CD4-positive, CD25-positive, alpha-beta regulatory T cell (primary cell): ENCODE measurements around the gene ATP2B1. TPM values are rescaled to one million over a fixed set of nuclear protein-coding genes. Genes with fewer than 3 reads are reported as not detected.
"Not testable (repeated sequence)": the region's sequence is repeated elsewhere in the genome, so short reads cannot be mapped to it uniquely, and the experiment has no call there.

Experiments
- ATAC-seq, 2 donors: fragments of 150-1000 bp; cut with Tn5 transposase; one replicate each; pipeline ENCODE4 v1.10.0; 2021; ENCODE audit warnings: low read depth in 2 of 2, moderate number of reproducible peaks in 2 of 2, moderate library complexity in 1 of 2
- DNase-seq, 3 donors: peaks; one replicate each; pipeline versions ENCODE4 v3.0.0 to v3.0.0-alpha.2; 2012 to 2022; ENCODE audit warnings: mixed read lengths in 1 of 3
- H3K27ac ChIP-seq: one replicate; pipeline ENCODE4 v1.7.0; 2013; ENCODE audit warnings: mild to moderate bottlenecking, low read length; ENCODE audit not compliant: insufficient read depth, poor library complexity, severe bottlenecking
- H3K27me3 ChIP-seq: one replicate; pipeline ENCODE4 v1.7.0; 2013; ENCODE audit warnings: low read length; ENCODE audit not compliant: control insufficient read depth, insufficient read depth
- H3K36me3 ChIP-seq: one replicate; pipeline ENCODE4 v1.7.0; 2013; ENCODE audit warnings: mild to moderate bottlenecking, low read length, moderate library complexity; ENCODE audit not compliant: control insufficient read depth, insufficient read depth
- H3K4me1 ChIP-seq: 2 replicates; pipeline ENCODE4 v1.7.0; 2013; ENCODE audit warnings: mild to moderate bottlenecking, low read length; ENCODE audit not compliant: insufficient read depth, control insufficient read depth, poor library complexity, severe bottlenecking
- H3K4me3 ChIP-seq: one replicate; pipeline ENCODE4 v1.7.0; 2013; ENCODE audit warnings: low read depth, mild to moderate bottlenecking, low read length, moderate library complexity
- H3K9me3 ChIP-seq, 2 experiments: 1 replicate in 1 of 2; 2 replicates in 1 of 2; pipeline ENCODE4 v1.7.0; 2013; ENCODE audit warnings: low read length in 2 of 2, mild to moderate bottlenecking in 1 of 2, moderate library complexity in 1 of 2; ENCODE audit not compliant: control insufficient read depth in 2 of 2
- H3K27ac Mint-ChIP-seq, 3 donors: one replicate each; pipeline ENCODE4 v1.8.0; 2020 to 2022; ENCODE audit warnings: mild to moderate bottlenecking in 3 of 3, mixed read lengths in 3 of 3, moderate library complexity in 2 of 3
- H3K27me3 Mint-ChIP-seq: one replicate; pipeline ENCODE4 v1.8.0; 2022; ENCODE audit warnings: mild to moderate bottlenecking, mixed read lengths
- H3K36me3 Mint-ChIP-seq: one replicate; pipeline ENCODE4 v1.8.0; 2020; ENCODE audit warnings: mixed read lengths
- H3K4me1 Mint-ChIP-seq, 4 donors: one replicate each; pipeline ENCODE4 v1.8.0; 2020 to 2022; ENCODE audit warnings: mixed read lengths in 4 of 4, mild to moderate bottlenecking in 1 of 4
- H3K4me3 Mint-ChIP-seq, 4 donors: one replicate each; pipeline ENCODE4 v1.8.0; 2020 to 2022; ENCODE audit warnings: mild to moderate bottlenecking in 4 of 4, mixed read lengths in 4 of 4, moderate library complexity in 3 of 4
- H3K9me3 Mint-ChIP-seq, 7 donors: one replicate each; pipeline ENCODE4 v1.8.0; 2020 to 2022; ENCODE audit warnings: mixed read lengths in 7 of 7, mild to moderate bottlenecking in 3 of 7, moderate library complexity in 2 of 7
- polyA plus RNA-seq, 4 donors: library from polyadenylated mRNA; unstranded; fragments of 300-500 nt; fragmentation: Illumina TruSeq; gene quantifications; one replicate each; pipeline ENCODE4 v1.2.3, GENCODE V29; 2021
- total RNA-seq: library from RNA; stranded (reverse); gene quantifications from one replicate; pipeline ENCODE4 v1.2.3, GENCODE V29; 2022

ATP2B1 gene
- total and polyA plus RNA-seq, 5 donors from 2014 or later: 51.1 to 189 (median 73.5) TPM

DNA sequence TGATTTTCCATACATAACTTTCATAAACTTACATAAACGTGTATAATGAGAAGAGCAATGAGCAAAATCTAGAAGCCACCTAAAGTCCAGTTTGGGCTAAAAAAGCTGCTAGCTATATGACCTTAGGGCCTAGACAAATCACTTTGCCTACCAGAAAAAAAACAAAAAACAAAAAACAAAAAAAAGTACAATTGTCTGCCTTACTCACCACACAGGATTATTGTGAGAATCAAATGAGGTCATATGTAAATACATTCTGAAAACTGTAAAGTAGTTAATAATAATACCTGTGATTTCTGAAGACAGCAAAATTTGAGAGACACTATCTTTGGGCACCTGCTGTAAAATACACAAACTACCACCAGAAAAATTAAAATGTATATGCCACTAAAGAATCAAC lies 4.2 kb downstream of the ATP2B1 start:
- Histone ChIP-seq H3K4me1 (peaks cover 72% of the 10 kb centered on the region), H3K4me3 (peak overlapping the region; percentile 97), H3K27ac (no peak overlapping the region), H3K27me3 (no peaks in the 10 kb centered on the region), H3K9me3 (no peaks in the 10 kb centered on the region), H3K36me3 (no peaks in the 10 kb centered on the region)
- no peaks in the 10 kb centered on the region for H3K9me3 Mint-ChIP-seq
- peaks cover 47 to 75% (median 64%) of the 10 kb centered on the region in 4 donors for H3K4me1 Mint-ChIP-seq
- H3K4me3 Mint-ChIP-seq: peak overlapping the region; percentile 51 to 71 (median 60)
- no peak overlapping the region for H3K27ac Mint-ChIP-seq
- H3K27me3 Mint-ChIP-seq: peaks cover 8% of the 10 kb centered on the region
- ATAC-seq (no peak), DNase-seq (no peak)
- peaks cover 3% of the 10 kb centered on the region for H3K36me3 Mint-ChIP-seq

DNA sequence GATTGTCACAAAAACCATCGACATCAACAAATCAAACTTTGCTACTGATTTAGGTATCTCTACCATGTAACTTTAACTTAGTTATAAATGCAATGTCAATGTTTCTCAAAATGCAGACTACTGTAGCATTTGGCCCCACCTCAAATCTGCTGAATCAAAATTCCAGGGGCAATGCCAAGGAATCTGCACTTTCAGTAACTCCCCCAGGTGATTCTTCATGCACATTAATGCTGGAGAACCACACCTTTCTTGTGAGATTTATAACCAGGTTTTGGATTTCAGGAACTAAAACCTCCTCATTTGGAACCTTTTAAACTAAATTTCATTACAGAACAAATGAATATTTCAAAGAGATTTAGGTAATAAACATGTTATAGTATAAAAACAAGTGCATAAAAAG lies 4.9 kb downstream of the ATP2B1 start:
- Histone ChIP-seq H3K4me1 (peaks cover 79% of the 10 kb centered on the region), H3K36me3 (no peaks in the 10 kb centered on the region), H3K27ac (no peak overlapping the region), H3K4me3 (peak overlapping the region; percentile 97), H3K27me3 (no peaks in the 10 kb centered on the region), H3K9me3 (no peaks in the 10 kb centered on the region)
- Mint-ChIP-seq H3K36me3 (peaks cover 3% of the 10 kb centered on the region), H3K4me3 (peak overlapping the region in 3 of 4 donors; percentile 40 to 60 (median 59)), H3K4me1 (peaks cover 52 to 80% (median 70%) of the 10 kb centered on the region in 4 donors), H3K9me3 (no peaks in the 10 kb centered on the region), H3K27me3 (peaks cover 6% of the 10 kb centered on the region), H3K27ac (no peak overlapping the region)
- ATAC-seq (no peak), DNase-seq (no peak)

DNA sequence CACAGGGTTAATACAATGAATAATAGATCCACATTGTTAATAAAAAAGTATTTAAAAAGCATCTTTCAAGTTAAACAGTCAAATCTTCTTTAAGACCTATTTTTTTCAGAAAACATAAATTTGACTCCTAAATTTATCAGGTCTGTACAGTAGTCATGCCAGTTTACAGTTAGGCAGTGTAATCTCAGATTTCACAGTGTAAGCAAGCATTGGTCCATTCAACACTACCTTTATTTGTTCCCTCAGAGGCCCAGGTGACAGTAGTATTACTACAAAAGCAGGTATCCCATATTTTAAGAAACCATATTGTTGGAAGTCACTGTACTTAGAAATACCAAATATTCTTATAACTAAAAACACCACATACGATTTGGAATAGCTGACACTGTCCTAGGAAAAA lies 6.1 kb downstream of the ATP2B1 start:
- Mint-ChIP-seq H3K4me3 (peak overlapping the region in 2 of 4 donors; percentile 64 to 77), H3K27me3 (peaks cover 3% of the 10 kb centered on the region), H3K9me3 (no peaks in the 10 kb centered on the region), H3K36me3 (peaks cover 7% of the 10 kb centered on the region), H3K27ac (peak overlapping the region in 1 of 3 donors; percentile 21), H3K4me1 (peaks cover 60 to 91% (median 82%) of the 10 kb centered on the region in 4 donors)
- Histone ChIP-seq H3K4me1 (peaks cover 86% of the 10 kb centered on the region), H3K27me3 (no peaks in the 10 kb centered on the region), H3K27ac (no peak overlapping the region), H3K36me3 (no peaks in the 10 kb centered on the region), H3K4me3 (peak overlapping the region; percentile 97), H3K9me3 (no peaks in the 10 kb centered on the region)
- DNase-seq: no peak
- ATAC-seq: no peak

DNA sequence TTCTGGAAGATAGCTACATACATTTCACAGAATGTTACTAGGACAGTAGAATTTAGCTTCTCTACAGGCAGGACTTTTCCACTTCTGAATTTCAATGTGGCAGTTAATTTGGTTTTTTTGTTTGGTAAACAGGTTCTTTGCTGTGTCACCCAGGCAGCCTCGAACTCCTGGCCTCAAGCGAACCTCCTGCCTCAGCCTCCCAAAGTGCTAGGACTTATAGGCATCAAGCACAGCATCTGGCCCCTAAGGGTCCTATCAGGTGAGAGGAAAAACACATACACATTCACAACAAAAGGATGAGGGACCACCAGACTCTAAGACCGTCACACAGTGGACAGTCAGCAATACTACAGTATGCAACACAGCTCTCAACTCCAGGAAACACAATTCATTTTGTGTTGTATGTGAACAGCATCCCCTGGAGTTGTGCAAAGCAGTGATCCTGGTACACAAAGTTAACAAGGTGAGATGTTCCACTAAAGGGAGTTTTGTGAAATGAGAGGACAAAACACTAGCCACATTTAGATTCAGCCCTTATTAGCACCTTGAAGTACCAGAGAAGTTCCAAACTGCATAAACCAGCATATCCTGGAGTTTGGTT lies 6.9 kb downstream of the ATP2B1 start:
- H3K27ac ChIP-seq: peak overlapping the region; percentile 18
- Mint-ChIP-seq H3K9me3 (no peaks in the 10 kb centered on the region), H3K4me3 (peak overlapping the region in 1 of 4 donors; percentile 64), H3K36me3 (peaks cover 5% of the 10 kb centered on the region), H3K4me1 (peaks cover 64 to 92% (median 82%) of the 10 kb centered on the region in 4 donors), H3K27me3 (no peaks in the 10 kb centered on the region), H3K27ac (no peak overlapping the region)
- ATAC-seq (no peak), DNase-seq (no peak)
- no peaks in the 10 kb centered on the region for H3K9me3 ChIP-seq
- H3K4me3 ChIP-seq: peak overlapping the region; percentile 97
- H3K36me3 ChIP-seq: no peaks in the 10 kb centered on the region
- peaks cover 84% of the 10 kb centered on the region for H3K4me1 ChIP-seq
- no peaks in the 10 kb centered on the region for H3K27me3 ChIP-seq

DNA sequence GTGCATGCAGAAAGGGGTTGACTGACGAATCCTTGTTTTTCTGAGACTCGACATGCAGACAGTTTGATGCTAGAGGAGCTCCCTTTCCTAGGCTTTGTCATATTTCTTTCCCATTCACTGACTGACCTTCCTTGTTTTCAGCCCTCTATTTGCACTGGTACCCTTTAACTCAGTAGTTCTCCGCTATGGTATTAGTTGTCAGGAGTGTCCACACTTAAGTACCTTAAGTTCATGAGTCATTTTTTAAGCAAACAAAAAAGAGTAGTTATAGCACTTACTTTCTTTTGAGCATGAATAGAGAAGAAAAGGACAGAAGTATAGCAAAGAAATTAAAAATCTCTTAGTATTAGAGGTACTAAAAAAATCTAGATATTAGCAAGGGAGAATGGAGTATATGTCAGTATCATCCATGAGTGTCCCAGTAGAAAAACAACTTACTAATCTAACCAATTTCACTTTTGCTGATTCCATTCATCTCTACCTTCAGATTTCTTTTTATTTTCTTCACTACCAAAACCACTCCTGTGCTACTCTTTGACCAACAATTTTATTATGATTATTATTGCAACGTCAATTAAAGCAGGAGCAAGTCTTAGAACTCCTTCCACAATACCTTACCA lies 8.3 kb downstream of the ATP2B1 start:
- H3K4me3 ChIP-seq: peak overlapping the region; percentile 61
- H3K4me3 Mint-ChIP-seq: peak overlapping the region in 1 of 4 donors; percentile 39
- H3K27me3 Mint-ChIP-seq: no peaks in the 10 kb centered on the region
- H3K27ac ChIP-seq: no peak overlapping the region
- H3K4me1 ChIP-seq: peaks cover 73% of the 10 kb centered on the region
- peak overlapping the region in 1 of 3 donors; percentile 10 for H3K27ac Mint-ChIP-seq
- H3K36me3 Mint-ChIP-seq: peaks cover 5% of the 10 kb centered on the region
- peaks cover 64 to 88% (median 78%) of the 10 kb centered on the region in 4 donors for H3K4me1 Mint-ChIP-seq
- no peaks in the 10 kb centered on the region for H3K36me3 ChIP-seq
- ATAC-seq (no peak), DNase-seq (no peak)
- no peaks in the 10 kb centered on the region for H3K9me3 ChIP-seq
- H3K9me3 Mint-ChIP-seq: no peaks in the 10 kb centered on the region
- no peaks in the 10 kb centered on the region for H3K27me3 ChIP-seq

DNA sequence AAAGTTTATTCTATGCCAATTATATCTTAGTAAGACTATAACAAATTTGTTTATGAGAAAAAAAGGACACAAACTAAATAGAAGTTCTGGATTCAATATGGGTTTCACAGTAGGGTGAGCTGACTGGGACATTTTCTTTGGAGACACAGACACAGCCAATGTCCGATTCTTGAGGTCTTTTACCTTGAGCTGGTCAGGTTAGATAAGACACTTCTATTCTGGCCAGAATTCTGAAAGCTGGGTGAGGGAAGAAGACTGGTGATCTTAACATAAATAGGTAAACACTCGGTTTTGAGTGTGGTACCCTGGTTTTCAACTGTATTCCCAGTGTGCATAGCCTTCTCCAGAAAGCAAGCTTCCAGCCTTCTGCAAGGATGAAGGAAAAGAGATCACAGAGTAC lies 10.0 kb downstream of the ATP2B1 start:
- Histone ChIP-seq H3K27me3 (no peaks in the 10 kb centered on the region), H3K9me3 (no peaks in the 10 kb centered on the region), H3K4me3 (no peak overlapping the region), H3K36me3 (no peaks in the 10 kb centered on the region), H3K4me1 (peaks cover 77% of the 10 kb centered on the region), H3K27ac (no peak overlapping the region)
- peaks cover 65 to 88% (median 77%) of the 10 kb centered on the region in 4 donors for H3K4me1 Mint-ChIP-seq
- no peak overlapping the region for H3K27ac Mint-ChIP-seq
- H3K27me3 Mint-ChIP-seq: no peaks in the 10 kb centered on the region
- DNase-seq (no peak), ATAC-seq (no peak)
- H3K4me3 Mint-ChIP-seq: peak overlapping the region in 2 of 4 donors; percentile 22 to 51
- peaks cover 9% of the 10 kb centered on the region for H3K36me3 Mint-ChIP-seq
- no peaks in the 10 kb centered on the region for H3K9me3 Mint-ChIP-seq

DNA sequence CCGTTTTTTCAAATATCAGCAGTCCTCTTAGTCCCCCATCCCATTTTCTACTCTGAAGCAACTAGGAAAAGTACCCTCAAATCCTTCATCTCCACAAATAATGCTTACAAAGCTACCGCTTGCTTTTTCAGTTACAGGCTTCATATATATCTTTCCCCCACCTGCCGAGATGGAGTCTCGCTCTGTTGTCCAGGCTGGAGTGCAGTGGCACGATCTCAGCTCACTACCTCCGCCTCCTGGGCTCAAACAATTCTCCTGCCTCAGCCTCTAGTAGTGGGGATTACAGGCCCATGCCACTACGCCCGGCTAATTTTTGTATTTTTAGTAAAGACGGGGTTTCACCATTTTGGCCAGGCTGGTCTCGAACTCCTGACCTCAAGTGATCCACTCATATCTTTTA lies 10.9 kb downstream of the ATP2B1 start:
- H3K27me3 ChIP-seq, H3K27me3 Mint-ChIP-seq, ATAC-seq, H3K4me3 ChIP-seq, H3K27ac ChIP-seq, H3K36me3 ChIP-seq, DNase-seq, H3K36me3 Mint-ChIP-seq, H3K9me3 ChIP-seq, H3K9me3 Mint-ChIP-seq: not testable (repeated sequence)
- Mint-ChIP-seq H3K4me3 (peak overlapping the region in 2 of 4 donors; percentile 1 to 22), H3K4me1 (peaks cover 69 to 90% (median 77%) of the 10 kb centered on the region in 4 donors), H3K27ac (peak overlapping the region in 1 of 3 donors; percentile 11)
- H3K4me1 ChIP-seq: peaks cover 79% of the 10 kb centered on the region

DNA sequence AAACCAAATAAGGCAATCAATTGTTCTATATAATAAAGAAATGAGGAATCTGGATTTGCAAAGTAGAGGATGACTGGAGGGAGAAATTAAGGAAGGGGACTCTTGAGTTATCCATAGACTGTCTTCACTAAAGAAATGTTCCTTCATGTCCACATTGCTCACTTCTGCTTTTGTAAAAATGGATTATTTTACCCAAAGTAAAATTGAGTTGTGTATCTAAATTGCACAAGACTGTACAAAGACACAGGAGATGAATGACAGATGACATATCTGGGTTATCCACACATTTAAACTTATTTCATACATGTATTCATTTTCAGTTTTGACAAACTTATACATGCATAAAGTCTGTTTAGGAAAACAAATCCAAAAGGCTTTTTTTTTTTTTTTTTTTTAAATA lies 11.3 kb downstream of the ATP2B1 start:
- no peak overlapping the region for H3K27ac ChIP-seq
- no peaks in the 10 kb centered on the region for H3K9me3 ChIP-seq
- H3K27me3 Mint-ChIP-seq: no peaks in the 10 kb centered on the region
- no peak for DNase-seq
- H3K4me3 ChIP-seq: peak overlapping the region; percentile 4
- no peaks in the 10 kb centered on the region for H3K27me3 ChIP-seq
- no peaks in the 10 kb centered on the region for H3K36me3 ChIP-seq
- ATAC-seq: no peak
- H3K4me1 Mint-ChIP-seq: peaks cover 65 to 89% (median 76%) of the 10 kb centered on the region in 4 donors
- no peaks in the 10 kb centered on the region for H3K9me3 Mint-ChIP-seq
- peaks cover 78% of the 10 kb centered on the region for H3K4me1 ChIP-seq
- H3K27ac Mint-ChIP-seq: no peak overlapping the region
- H3K36me3 Mint-ChIP-seq: peaks cover 9% of the 10 kb centered on the region
- H3K4me3 Mint-ChIP-seq: peak overlapping the region in 3 of 4 donors; percentile 4 to 36 (median 17)
